ENCODE results near the gene CSF1. TPM values are rescaled to one million over a fixed set of nuclear protein-coding genes. Genes with fewer than 3 reads are reported as not detected.
A peak's percentile ranks its signal among the peaks of the same experiment; 100 is the strongest.

Gene CSF1
- total RNA-seq, 1 donor: 64.8 TPM

DNA sequence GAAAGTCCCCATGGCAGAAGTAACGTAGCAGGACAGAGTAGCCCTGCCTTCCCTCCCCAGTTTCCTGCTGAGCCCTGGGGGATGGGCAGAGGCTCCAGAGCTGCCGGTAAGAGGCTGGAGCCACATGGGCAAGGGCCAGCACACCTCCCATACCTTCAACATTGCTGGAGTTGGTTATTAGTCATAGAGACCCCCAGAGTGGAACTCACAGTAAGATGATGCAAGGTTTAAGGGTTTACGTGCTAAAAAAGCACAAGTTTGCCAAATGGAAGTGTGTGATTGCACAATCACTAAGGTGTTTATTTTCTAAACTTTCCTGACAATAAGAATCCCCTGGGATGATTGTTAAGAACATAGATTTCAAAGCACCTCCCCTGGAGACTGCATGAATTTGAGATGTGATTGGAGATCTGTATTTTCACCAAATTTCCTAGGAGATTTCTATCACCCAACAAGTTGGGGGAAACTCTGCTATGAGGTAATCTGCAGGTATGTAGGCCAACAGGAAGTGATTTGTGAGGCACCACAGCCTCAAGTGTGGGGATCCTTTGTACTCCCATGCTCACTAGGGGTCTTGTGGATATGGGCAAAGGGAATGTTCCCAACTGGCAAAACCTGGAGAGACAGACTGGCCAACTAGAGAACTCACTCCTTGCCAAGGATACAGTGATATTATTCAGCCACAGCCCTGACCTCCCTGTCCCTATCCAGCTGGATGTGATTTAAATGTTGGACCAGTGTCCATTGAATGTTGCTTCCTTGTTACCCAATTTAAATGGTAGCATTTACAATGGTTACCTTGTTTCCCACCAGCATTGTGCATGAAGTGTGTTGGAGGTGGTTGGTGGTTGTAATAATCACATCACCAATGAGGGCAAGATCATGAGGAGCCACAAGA, 37.1 kb upstream of the CSF1 start:
- TF ChIP-seq, protein P1, sequence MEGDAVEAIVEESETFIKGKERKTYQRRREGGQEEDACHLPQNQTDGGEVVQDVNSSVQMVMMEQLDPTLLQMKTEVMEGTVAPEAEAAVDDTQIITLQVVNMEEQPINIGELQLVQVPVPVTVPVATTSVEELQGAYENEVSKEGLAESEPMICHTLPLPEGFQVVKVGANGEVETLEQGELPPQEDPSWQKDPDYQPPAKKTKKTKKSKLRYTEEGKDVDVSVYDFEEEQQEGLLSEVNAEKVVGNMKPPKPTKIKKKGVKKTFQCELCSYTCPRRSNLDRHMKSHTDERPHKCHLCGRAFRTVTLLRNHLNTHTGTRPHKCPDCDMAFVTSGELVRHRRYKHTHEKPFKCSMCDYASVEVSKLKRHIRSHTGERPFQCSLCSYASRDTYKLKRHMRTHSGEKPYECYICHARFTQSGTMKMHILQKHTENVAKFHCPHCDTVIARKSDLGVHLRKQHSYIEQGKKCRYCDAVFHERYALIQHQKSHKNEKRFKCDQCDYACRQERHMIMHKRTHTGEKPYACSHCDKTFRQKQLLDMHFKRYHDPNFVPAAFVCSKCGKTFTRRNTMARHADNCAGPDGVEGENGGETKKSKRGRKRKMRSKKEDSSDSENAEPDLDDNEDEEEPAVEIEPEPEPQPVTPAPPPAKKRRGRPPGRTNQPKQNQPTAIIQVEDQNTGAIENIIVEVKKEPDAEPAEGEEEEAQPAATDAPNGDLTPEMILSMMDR (IDR thresholded peaks at IDR 0.05; ENCODE audit: insufficient read depth, low read depth, low read length): no peak
- no peak overlapping the region for H3K4me3 ChIP-seq (ENCODE audit: low read depth, low read length)
- peak; percentile 58 for DNase-seq (ENCODE audit: low read depth)

DNA sequence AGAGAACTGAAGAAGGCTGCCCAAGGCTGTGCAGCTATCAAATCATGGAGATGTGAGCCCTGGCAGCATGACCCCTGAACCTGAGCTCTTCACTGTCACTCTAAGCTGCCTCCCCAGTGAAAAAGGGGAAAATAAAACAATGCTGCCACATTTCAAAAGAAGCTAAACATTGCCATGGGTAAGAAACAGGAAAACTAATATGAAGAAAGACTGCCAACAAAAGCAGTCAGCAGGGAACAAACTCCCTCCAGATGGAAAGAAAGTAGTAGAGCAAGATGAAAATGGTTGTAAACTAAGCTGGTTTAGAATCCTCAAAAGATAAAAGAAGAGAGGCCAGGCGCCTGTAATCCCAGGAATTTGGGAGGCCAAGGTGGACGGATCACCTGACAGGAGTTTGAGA, 36.2 kb upstream of the CSF1 start:
- H3K4me3 ChIP-seq (ENCODE audit: low read depth, low read length): no peak overlapping the region
- TF ChIP-seq, protein P1 (IDR thresholded peaks at IDR 0.05; ENCODE audit: insufficient read depth, low read depth, low read length): no peak
- DNase-seq (ENCODE audit: low read depth): no peak

DNA sequence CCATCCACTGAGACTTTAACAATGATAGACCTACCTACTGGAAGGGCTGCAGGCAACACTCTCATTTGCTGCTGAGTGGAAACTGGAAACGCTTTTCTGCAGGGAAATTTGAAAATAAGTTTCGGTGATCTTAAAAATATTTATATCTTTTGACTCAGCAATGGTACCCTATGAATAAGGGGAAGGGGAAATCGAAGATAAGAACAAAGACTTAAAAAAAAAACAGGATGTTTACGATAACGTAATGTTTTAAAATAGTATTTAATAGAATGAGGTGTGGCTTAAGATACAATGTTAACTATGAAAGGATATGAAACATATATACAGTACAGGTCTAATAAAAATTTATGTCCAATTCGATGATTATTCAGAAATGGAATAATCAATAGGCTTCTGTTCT, 34.8 kb upstream of the CSF1 start:
- no peak overlapping the region for H3K4me3 ChIP-seq (ENCODE audit: low read depth, low read length)
- TF ChIP-seq, protein P1 (IDR thresholded peaks at IDR 0.05; ENCODE audit: insufficient read depth, low read depth, low read length): no peak
- no peak for DNase-seq (ENCODE audit: low read depth)

DNA sequence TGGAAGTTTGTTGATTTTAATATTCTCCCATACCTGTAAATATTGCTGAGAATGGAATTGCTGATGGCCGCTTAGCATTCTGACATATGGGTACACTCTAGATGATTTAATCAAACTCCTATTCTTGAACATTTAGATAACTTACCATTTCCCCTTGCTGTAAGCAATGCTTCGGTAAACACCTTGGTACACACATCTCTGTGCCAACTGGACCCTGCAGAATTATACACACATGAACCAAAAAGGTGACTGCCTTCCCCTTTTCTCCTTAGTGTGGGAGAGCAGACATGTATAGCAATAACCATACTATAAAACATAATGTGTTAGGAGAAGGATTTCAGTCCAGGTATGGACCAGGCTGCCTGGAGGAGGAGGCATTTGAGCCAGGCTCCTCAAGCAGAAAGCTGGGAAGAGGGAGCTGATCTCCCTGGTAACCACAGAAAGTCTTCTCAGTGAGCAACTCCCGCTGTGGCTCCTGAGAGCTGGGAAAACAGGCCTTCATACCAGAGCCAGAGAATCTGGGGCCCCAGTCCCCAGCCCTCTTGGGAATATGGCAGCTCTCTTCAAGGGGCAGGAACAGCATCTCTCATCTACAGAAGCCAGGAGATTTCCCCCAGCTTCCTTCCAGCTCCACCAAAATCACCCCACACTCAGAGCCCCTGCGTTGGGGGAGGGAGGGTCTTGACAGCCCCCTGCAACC, 33.9 kb upstream of the CSF1 start:
- TF ChIP-seq, protein P1 (IDR thresholded peaks at IDR 0.05; ENCODE audit: insufficient read depth, low read depth, low read length): no peak
- no peak overlapping the region for H3K4me3 ChIP-seq (ENCODE audit: low read depth, low read length)
- peak; percentile 68 for DNase-seq (ENCODE audit: low read depth)

DNA sequence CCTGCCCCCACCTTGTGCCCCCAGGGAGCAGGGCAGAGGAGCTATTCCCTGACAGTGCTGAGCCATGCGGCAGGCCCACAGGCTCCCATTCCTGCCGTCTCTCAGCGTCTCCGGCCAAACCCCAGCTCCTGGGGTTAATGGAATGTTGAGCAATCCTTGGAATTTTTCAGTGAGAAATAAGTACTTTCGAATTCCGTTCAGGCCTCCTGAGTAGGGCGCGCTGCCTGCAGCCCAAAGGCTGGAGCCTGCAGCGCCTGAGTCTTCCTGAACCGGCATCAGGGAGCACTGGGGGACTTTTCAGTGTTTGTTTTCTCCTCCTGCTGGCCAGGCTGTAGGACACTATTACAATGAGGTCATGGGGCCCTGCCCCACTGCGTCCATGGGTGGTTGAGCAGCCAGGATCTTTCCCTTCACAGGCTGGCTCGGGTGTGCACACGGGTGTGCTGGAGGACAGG, 33.3 kb upstream of the CSF1 start:
- TF ChIP-seq, protein P1 (IDR thresholded peaks at IDR 0.05; ENCODE audit: insufficient read depth, low read depth, low read length): peak; percentile 30
- DNase-seq (ENCODE audit: low read depth): peak; percentile 94
- no peak overlapping the region for H3K4me3 ChIP-seq (ENCODE audit: low read depth, low read length)

DNA sequence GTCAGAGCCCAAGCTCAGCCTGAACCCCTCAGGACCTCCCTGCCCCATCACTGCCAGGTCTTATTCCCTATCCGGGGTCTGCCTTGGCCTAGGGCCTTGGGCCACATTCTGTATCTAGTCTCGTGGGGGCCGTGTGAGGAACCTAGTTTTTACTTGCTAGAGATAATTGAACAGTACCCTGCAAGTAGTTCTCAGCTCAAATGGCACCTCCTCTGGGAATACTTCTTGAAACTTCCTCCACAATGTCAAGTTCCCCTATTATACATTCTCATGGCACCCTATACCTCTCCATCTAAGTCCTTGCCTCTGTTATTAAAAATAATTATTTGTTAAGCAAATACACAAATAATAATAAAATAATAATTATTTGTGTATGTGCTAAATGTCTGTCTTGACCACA, 32.9 kb upstream of the CSF1 start:
- H3K4me3 ChIP-seq (ENCODE audit: low read depth, low read length): no peak overlapping the region
- TF ChIP-seq, protein P1 (IDR thresholded peaks at IDR 0.05; ENCODE audit: insufficient read depth, low read depth, low read length): no peak
- DNase-seq (ENCODE audit: low read depth): no peak

All from fibroblast of villous mesenchyme (primary cell).